Activated naive CD4-positive, alpha-beta T cell treated with anti-CD3 and anti-CD28 coated beads, Interleukin-2, amount 50 U/mL, for 16 hours (primary cell): ENCODE results near the gene DNLZ.

Experiments used
- DNase-seq: peaks from one replicate; pipeline ENCODE4 v3.0.0-alpha.2; 2020

The DNLZ gene

GRCh38 chr9:136313111-136314055, 50.2 kb downstream of the DNLZ start:
- DNase-seq = no peak

DNA sequence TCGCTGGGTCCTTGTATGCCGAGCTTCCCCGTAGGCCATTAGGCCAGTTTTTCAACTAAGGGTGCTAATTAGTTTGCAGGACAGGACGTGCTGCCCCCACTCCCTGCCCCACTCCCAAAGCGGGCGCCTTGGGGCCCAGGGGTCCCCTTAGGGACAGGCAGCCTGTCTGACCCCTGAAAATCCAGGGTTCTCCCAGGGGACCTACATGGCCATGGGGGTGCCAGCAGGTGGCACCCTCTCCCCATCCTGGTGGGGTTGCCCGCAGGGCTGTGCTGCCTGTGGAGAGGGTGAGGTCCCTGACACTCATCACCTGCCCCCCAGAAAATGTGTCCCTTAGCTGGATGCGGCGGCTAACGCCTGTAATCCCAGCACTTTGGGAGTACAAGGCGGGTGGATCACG, 51.1 kb downstream of the DNLZ start:
- peak; percentile 55 for DNase-seq

DNA sequence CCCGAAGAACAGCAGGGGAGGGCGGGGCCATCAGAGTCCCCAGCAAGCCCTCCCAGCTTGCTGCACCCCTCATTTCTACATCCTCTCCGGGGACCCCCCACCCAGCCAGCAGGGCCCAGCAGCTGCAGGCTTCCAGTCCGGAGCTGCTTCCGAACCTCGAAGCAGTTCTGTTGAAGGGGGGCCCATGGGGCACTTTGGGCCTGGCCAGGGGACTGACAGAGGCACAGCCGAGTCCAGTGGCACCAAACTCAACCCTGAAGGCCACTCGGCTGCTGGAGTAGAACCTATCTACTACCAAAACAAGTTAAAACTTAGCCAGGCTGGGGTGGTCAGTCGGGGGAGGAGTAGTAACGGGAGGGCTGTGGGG, 51.6 kb downstream of the DNLZ start:
- DNase-seq = no peak

DNA sequence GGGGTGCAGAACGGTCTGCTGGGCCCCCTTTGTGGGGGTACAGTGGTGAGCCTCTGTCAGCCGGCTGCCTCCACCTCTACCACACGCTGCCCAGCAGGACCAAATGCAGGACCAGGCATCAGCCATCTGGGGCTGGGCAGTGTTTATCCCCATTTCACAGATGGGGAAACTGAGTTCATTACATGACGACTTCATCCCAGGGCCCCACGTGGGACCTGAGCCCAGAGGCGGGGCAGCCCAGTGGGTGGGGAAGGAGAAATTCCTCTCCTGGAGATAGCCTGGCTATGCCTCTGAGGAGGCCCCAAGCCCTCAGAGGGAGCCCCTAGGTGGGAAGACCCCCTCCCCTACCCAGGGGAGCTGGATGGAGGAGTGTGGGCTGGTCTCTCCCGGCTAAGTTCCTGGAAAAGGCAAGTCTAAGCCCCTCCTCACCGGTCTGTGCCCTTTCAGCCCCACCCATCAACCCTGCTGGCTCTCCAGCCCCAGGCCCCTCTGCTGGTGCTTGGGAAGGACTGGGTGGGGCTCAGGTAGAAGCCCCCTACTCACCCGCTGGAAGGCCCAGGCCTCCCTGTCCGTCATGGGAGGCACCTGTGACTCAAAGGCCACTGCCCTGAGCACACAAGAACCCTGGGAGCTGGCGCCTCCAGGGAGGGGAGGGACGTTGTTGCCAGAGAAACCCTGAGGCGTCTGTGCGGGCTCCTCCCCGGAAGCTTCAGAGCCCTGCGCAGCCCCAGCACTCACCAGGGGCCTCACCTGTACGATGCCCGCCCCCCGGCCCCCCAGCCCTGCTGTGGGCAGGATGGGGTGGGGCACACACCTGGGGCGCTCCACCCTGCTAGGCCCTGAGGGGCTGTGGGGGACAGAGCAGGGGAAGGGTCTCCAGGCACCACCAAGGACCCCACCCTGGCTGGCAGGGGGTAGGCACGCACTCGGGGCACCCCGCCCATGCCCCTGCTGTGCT, 52.2 kb downstream of the DNLZ start:
- no peak for DNase-seq

DNA sequence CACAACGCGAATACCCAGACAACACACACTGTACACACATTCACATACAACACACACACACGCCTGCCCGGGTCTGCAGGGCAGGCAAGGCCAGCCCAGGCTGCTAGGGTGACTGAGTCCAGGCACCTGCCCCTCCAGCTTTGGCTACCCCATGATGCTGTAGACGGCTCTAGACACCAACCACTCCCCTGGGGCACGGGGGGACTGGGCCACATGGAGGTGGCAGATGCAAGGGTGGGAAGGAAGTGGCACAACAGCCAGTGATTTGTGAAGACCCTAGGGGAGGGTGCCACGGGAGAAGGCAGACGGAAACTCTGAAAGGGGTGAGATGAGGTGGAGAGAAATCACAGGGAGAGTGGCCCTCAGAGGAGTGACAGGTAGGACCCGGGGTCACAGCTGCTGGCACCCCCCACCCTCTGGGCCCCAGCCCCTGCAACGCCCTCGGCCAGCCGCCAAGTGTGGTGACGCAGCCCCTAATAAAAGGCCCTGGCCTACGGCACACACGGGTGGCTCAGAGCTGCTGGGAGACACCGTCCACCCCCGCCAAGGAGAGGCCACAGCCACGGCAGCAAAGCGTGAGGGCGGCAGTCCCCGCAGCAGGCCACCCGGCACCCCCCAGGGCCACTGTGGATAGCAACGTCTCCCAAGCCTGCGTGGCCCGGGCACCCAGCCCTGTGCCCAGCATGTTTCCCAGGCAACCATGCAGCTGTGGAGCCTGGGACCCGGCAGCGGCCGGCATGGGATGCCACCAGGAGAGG, 53.1 kb downstream of the DNLZ start:
- no peak for DNase-seq

DNA sequence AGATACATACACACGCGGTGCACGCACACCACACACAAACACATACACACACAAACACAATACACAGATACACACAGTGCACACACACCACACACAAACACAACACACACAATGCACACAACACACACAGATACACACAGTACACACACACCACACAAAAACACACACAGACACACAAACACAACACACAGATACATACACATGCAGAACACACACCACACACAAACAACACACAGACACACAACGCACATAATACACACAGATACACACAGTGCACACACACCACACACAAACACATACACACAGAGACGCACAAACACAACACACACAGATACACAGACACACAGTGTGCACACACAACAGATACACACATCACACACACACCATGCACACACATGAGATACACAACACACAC, 53.7 kb downstream of the DNLZ start:
- no peak for DNase-seq
